SK-N-MC (cell line): ENCODE results near the gene HOXA3.

Source experiments
- EZH2 ChIP-seq: fragments of 200-600 bp; sonication (generic); IDR thresholded peaks from one replicate; pipeline ENCODE4 v1.6.1; 2017; ENCODE audit warnings: antibody characterized with exemption
- POLR2AphosphoS5 ChIP-seq: IDR thresholded peaks from 2 replicates; pipeline ENCODE4 v1.6.1; 2012; ENCODE audit warnings: mild to moderate bottlenecking, low read depth, low read length, borderline replicate concordance

- no peak for TF ChIP-seq POLR2AphosphoS5
- no peak for TF ChIP-seq EZH2
These were observed 19.4 kb upstream of the HOXA3 start for GRCh38 chr7:27171637-27172314.
